MM.1S (cell line): ENCODE data around the gene DPYSL4.

Experiments used
- EZH2 ChIP-seq: fragments of 300-600 bp; sonication (generic); optimal IDR thresholded peaks from 2 replicates; pipeline ENCODE3; 2017; ENCODE audit warnings: low read depth, mild to moderate bottlenecking, antibody characterized with exemption, low read length, mixed read lengths
- EZH2phosphoT487 ChIP-seq: fragments of 300-600 bp; sonication (generic); IDR thresholded peaks from 2 replicates; pipeline ENCODE4 v1.6.1; 2018; ENCODE audit warnings: antibody characterized with exemption, low read length
- TF ChIP-seq, protein P1 (sequence below): fragments of 300-600 bp; sonication (generic); IDR thresholded peaks from 2 replicates; pipeline ENCODE4 v1.5.1; 2016; ENCODE audit warnings: antibody characterized with exemption, low read length, mixed read lengths

DNA sequence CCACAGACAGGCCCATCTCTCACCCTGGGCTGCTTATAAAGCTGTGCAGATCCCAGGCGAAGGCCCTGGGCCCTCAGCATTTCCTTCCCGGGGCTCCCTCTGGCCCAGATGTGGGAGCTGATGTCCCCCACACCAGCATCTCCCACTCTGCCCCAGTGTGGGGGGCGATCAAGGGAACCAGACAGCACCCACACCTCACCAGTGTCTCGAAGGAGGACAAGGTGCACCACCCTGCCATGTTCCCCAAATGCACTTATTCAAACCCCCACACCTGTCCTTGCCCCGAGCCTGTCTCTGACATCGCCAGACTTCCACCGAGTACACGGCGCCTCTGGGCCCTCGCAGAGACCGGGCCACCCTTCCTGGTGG, 19.6 kb downstream of the DPYSL4 start:
- TF ChIP-seq, protein P1, sequence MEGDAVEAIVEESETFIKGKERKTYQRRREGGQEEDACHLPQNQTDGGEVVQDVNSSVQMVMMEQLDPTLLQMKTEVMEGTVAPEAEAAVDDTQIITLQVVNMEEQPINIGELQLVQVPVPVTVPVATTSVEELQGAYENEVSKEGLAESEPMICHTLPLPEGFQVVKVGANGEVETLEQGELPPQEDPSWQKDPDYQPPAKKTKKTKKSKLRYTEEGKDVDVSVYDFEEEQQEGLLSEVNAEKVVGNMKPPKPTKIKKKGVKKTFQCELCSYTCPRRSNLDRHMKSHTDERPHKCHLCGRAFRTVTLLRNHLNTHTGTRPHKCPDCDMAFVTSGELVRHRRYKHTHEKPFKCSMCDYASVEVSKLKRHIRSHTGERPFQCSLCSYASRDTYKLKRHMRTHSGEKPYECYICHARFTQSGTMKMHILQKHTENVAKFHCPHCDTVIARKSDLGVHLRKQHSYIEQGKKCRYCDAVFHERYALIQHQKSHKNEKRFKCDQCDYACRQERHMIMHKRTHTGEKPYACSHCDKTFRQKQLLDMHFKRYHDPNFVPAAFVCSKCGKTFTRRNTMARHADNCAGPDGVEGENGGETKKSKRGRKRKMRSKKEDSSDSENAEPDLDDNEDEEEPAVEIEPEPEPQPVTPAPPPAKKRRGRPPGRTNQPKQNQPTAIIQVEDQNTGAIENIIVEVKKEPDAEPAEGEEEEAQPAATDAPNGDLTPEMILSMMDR = no peak
- TF ChIP-seq EZH2 (no peak), EZH2phosphoT487 (no peak)
